CD4-positive, alpha-beta T cell treated with Interleukin-1 beta for 1 hour (primary cell): ENCODE measurements around the gene TFF3.
"Not testable (repeated sequence)": the region's sequence is repeated elsewhere in the genome, so short reads cannot be mapped to it uniquely, and the experiment has no call there.

Experiments
- DNase-seq, 2 donors: peaks; one replicate each; pipeline ENCODE4 v3.0.0-alpha.2; 2020 to 2022

TFF3 gene

GRCh38 chr21:42303443-42303842, 11.8 kb downstream of the TFF3 start:
- no peak for DNase-seq

GRCh38 chr21:42302794-42303193, 12.4 kb downstream of the TFF3 start:
- DNase-seq: no peak

GRCh38 chr21:42302076-42302650, 13.0 kb downstream of the TFF3 start:
- no peak for DNase-seq

- DNase-seq: no peak
Measured at GRCh38 chr21:42301371-42302075, 13.7 kb downstream of the TFF3 start.

GRCh38 chr21:42300956-42301355, 14.3 kb downstream of the TFF3 start:
- DNase-seq: no peak

GRCh38 chr21:42300045-42300583, 15.1 kb downstream of the TFF3 start:
- DNase-seq: no peak

GRCh38 chr21:42299324-42300044, 15.7 kb downstream of the TFF3 start:
- DNase-seq: no peak

- no peak for DNase-seq
Measured at GRCh38 chr21:42298657-42299056, 16.6 kb downstream of the TFF3 start.

- no peak for DNase-seq
Measured at GRCh38 chr21:42298237-42298636, 17.0 kb downstream of the TFF3 start.

- DNase-seq: no peak
Measured at GRCh38 chr21:42297377-42297776, 17.8 kb downstream of the TFF3 start.

GRCh38 chr21:42296501-42296900, 18.7 kb downstream of the TFF3 start:
- no peak for DNase-seq

- DNase-seq: no peak
Measured at GRCh38 chr21:42295845-42296244, 19.4 kb downstream of the TFF3 start.

GRCh38 chr21:42294273-42294880, 20.8 kb downstream of the TFF3 start:
- DNase-seq: no peak

GRCh38 chr21:42293649-42294272, 21.4 kb downstream of the TFF3 start:
- DNase-seq: no peak

- DNase-seq: not testable (repeated sequence)
Measured at GRCh38 chr21:42292563-42293142, 22.6 kb downstream of the TFF3 start.

- DNase-seq: no peak
Measured at GRCh38 chr21:42291751-42292562, 23.3 kb downstream of the TFF3 start.

GRCh38 chr21:42291003-42291750, 24.0 kb downstream of the TFF3 start:
- no peak for DNase-seq

- no peak for DNase-seq
Measured at GRCh38 chr21:42290505-42290904, 24.7 kb downstream of the TFF3 start.

GRCh38 chr21:42289926-42290325, 25.3 kb downstream of the TFF3 start:
- peak in 1 of 2 donors; percentile 43 for DNase-seq

- DNase-seq: no peak
Measured at GRCh38 chr21:42288962-42289361, 26.2 kb downstream of the TFF3 start.
